Right forelimb (tissue), 1 donor: ENCODE measurements around the gene TOM1L1.
"Not testable (repeated sequence)": the region's sequence is repeated elsewhere in the genome, so short reads cannot be mapped to it uniquely, and the experiment has no call there.

Experiments
- DNase-seq: peaks from one replicate; pipeline ENCODE4 v3.0.0-alpha.2; 2018

The TOM1L1 gene, protein sequence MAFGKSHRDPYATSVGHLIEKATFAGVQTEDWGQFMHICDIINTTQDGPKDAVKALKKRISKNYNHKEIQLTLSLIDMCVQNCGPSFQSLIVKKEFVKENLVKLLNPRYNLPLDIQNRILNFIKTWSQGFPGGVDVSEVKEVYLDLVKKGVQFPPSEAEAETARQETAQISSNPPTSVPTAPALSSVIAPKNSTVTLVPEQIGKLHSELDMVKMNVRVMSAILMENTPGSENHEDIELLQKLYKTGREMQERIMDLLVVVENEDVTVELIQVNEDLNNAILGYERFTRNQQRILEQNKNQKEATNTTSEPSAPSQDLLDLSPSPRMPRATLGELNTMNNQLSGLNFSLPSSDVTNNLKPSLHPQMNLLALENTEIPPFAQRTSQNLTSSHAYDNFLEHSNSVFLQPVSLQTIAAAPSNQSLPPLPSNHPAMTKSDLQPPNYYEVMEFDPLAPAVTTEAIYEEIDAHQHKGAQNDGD

DNA sequence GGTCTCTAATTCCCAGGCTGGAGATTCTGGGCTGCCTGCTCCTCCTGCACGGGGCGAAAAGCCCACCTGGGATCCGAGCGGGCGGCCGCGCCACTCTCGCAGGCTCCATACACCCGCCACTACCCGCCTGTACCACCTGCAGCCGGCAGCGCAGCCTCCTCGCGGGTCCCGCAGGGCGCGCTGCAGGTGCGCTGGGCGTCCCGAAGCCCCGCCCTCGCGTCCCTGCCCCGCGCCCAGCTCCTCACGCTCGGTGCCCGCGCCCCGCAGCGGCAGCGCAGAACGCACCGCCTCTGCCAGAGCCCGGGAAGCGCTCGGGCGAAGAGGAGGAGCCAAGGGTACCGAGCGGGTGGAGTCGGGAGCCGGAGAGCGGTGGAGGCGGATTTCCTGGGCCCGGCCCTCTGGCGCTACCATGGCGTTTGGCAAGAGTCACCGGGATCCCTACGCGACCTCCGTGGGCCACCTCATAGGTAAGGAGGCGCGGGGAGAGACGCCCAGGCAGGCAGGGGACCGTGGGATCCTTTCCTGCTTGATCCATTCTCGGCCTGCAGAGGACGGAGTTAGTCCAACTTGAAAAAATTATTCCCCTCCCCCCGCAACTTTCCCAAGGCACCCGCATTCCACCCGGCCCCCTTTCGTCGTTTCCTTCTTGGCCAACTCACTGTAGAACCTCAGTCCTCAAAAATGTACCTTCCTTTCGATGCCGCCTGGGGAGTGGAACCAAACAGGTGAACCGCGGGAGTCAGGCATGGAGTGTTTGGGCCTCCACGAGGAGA, at the start of gene TOM1L1:
TOM1L1 (plus strand) TSS at position 396 of the 773 bp plus-strand sequence; CDS start at position 410, 14 bp downstream.
- peak; percentile 65 for DNase-seq

DNA sequence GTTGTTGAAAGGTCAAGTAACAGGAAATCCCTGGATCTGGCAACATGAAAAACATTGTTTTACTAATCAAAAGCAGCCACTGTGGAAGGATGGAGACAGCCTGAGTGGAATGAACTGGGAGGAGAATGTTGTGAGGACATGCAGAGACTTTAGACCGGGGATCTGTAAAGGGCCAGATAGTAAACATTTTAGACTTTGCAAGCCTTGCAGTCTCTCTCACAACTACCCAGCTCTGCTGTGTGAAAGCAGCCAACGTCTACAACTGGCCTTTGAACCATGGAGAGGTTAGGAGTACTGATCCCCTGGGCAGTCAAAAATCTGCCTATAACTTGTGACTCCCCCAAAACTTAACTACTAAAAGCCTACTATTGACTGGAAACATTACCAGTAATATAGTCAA, 41.5 kb upstream of the TOM1L1 start:
- no peak for DNase-seq

DNA sequence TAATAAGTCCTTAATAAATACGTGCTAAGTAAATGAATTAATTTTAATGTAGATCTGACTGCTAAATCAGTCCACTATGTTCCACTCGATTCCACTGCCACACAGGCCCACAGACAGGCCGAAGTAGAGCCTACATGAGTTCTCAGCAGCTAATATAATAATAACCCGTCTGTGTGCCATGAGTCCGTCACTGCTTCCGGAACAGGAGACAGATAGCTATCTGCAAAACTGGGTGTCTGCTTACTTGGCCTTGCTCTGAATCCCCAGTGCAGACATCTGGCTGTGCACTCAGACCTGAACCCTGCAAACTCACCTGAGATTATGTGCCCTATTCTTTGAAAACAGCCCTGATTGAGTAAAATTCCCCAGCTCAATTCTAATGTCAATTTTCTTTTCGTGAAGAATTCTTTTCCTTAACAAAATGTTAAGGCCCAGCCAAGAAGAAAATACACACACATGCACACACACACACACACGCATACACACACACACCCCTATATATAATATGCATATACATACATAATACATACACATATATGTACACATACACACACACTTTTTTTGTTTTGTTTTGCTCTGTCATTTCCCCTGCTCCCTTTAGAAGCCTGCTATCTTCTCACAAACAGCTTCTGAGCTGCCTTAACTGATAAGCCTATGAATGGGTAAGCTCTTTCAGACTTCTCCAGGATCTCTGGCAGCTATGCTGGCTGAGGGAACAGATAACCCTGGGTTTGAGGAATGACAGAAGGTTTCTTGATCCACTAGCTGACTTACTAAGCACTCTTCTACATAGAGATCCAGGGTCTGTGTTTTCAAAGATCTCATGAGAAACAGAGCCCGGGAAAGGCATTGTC, 39.8 kb upstream of the TOM1L1 start:
- no peak for DNase-seq

DNA sequence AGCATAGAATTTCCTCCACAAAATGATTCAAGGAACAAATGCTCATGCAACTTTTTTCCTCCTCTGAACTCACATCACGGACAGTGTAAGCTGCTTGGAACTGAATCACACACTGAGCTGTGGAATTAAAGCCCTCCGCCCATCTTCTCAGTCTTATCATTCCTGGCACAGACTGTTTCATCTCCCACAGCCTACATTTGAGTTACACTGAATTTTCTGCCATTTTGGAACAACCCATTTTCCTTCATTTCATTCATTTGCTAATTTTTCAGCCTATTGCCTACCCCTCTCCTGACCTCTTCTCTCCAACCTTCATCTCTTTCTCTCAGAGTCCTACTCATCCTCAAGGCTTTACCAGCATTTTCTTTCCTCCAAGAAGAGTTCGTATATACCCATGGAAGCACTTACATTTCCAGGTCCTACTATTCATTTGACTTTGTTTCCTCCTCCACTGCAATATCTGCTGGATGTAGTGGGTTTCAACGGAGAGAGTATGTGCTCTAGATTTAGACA, 39.1 kb upstream of the TOM1L1 start:
- no peak for DNase-seq

DNA sequence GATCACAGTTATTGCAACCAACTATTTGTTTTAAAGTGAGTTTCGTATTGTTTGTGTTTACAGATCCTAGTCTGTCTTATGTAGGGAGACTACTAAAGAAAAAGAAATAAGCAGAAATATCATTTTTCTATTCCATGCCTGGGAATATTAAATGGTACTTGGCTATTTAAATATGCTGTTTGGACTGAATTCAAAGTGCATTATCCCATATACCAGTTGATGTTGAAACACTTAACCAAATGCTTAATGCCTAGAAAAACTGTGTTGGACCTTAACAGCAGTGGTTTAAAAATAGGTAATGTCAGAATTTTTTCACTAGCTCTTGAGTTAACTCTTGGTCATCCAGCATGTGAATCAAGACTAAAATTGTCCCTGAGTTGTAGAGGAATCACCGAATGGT, 37.5 kb upstream of the TOM1L1 start:
- DNase-seq = no peak

DNA sequence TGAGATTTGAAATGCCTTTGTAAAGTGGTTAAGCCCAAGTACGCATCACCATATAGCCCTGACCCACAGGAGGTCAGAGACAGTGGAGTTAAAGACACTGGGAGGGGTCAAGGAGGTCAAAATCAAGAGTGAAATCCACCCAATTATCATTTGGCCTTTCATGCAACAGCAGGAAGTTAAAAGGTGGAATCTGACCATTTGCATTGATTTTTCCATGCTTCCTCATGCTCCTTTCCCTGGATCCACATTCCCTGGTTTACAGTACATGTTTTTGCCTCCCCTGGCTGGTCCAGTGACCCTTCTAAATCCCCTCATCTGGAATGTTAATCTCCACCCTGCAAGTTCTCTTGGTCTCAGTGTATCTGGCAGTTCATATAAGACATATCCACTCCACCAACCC, 36.6 kb upstream of the TOM1L1 start:
- no peak for DNase-seq

DNA sequence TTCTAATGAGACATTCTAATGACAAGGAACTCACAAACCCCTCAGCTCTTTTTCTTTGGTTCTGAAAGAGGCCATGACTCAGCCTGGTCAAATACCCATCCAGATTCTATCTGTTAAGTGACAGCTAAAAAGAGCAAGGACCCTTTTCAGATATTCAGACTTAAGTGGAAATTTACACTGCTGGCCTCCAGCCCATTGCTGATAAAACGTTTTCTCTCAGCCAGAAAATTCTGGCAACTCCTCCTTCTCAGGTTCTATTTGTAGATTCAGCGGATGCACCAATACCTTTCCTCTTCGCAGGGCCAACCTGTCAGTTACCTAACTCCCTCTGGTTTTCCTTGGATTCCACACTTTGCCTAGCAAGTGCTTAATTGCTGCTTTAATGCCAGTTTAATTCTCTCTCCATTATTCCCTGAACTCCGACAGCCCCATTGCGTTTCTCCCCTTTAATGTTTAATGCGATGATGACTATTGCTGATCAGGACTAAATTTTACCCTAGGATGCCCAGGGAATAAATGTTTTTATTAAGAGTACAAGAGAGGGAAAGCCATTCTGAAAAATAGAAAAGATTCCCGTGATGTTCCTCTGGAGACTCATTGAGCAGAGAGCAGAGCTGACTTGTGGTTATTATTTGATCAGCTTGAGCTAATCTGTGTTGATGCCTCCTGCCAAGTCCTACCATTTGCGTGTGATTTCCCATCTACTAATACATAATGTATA, 35.9 kb upstream of the TOM1L1 start:
- no peak for DNase-seq

DNA sequence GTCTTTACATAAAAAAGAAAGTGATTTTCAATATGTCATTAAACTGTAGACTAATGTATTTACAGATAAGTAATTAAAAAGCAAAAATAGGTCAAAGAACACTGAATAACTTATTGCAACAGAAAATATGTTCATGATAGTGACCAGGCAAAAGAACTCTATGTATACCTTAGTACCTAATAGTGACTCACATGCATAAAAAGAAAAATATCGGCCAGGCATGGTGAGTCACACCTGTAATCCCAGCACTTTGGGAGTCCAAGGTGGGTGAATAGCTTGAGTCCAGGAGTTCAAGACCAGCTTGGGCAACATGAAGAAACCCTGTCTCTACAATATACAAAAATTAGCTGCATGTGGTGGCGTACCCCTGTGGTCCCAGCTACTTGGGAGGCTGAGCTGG, 33.0 kb upstream of the TOM1L1 start:
- DNase-seq = no peak

DNA sequence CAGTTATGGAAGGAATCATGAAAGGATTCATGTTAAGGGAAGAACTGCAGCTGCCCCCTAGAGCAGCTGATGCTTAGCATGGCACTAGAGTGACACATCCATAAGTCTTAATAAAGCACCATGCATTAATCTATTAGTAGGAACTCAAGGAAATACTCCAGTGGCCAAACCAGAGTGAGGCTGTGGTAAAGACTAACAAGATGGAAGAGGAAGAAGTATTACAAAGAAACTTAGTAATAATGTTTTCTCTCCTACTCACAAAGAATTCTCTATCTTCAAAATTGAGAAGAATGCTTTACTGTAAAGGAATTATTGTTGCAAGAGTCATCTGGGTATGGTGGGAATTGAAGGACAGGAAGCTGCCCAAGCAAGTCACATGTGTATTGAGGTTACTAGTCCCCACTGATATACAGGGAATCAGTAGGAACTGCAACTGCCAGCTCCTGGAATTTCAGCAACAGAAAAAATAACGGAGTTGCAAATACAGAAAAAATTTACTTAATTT, 29.9 kb upstream of the TOM1L1 start:
- DNase-seq = no peak

DNA sequence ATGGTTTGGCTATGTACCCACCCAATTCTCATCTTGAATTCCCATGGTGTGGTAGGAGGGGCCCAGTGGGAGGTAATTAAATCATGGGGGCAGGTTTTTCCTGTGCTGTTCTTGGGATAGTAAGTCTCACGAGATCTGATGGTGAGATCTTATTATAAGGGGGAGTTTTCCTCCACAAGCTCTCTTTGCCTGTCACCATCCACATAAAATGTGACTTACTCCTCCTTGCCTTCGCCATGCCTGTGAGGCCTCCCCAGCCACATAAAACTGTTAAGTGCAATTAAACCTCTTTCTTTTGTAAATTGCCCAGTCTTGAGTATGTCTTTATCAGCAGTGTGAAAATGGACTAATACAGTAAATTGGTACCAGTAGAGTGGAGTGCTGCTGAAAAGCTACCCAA, 24.7 kb upstream of the TOM1L1 start:
- DNase-seq = not testable (repeated sequence)

DNA sequence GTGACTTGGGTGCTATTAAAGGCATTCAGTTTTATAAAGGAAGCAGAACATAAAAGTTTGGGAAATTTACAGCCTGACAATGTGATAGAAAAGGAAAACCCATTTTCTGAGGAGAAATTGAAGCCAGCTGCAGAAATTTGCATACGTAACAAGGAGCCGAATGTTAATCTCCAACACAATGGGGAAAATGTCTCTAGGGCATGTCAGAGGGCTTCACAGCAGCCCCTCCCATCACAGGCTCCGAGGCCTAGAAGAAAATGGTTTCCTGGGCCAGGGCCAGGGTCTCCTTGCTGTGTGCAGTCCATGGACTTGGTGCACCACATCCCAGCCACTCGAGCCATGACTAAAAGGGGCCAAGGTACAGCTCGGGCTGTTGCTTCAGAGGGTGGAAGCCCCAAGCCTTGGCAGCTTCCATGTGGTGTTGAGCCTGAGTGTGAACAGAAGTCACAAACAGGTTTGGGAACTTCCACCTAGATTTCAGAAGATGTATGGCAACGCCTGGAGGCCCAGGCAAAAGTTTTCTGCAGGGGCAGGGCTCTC, 23.9 kb upstream of the TOM1L1 start:
- no peak for DNase-seq

DNA sequence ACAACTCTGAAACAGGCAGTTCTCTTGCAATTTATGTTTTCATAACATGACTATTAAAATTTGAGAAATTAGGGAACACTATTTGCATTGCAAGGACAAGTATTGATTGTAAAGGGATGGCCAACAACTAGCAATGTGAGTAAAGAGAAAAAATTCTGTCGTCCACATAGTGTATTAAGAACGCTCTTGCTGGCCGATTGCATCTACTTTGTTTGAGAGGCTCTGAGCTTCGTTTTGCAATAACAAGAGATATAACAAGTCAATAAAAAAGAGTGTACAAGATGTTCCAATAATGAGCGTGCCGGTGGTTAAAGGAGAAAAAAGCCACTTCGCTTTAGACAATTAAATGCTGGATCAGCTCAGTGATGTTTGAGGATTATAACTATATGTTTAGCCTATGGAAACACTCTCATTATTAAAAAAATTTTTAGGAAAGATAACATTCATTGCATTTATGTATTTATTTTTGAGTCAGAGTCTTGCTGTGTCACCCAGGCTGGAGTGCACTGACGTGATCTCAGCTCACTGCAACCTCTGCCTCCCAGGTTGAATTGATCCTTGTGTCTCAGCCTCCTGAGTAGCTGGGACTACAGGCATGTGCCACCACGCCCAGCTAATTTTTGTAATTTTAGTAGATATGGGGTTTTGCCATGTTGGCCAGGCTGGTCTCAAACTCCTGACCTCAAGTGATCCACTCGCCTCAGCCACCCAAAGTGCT, 19.2 kb upstream of the TOM1L1 start:
- no peak for DNase-seq

DNA sequence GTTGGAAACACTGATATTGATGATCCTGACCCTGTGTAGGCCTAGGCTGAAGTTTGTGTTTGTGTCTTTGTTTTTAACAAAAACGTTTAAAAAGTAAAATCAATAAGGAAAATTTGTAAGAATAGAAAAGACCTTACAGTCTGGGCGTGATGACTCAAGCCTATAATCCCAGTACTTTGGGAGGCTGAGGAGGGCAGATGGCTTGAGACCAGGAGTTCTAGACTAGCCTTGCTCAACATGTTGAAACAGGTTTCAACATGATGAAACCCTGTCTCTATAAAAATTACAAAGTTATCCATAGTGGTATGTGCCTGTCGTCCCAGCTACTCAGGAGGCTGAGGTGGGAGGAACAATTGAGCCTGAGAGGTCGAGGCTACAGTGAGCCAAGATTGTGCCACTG, 18.3 kb upstream of the TOM1L1 start:
- no peak for DNase-seq

DNA sequence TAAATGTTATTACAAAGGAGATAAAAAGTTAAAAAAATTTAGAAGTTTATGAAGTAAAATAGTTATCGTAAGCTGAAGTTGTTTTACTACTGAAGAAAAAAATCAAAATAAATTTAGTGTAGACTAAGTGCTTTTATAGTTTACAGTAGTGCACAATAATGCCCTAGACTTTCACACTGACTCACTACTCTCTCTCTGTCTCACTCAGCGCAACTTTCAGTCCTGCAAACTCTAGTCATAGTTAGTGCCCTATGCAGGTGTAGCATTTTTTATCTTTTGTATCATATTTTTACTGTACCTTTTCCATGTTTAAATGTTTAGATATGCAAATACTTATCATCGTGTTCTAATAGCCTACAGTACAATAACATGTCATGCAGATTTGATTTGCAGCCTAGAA, 17.7 kb upstream of the TOM1L1 start:
- DNase-seq = no peak

DNA sequence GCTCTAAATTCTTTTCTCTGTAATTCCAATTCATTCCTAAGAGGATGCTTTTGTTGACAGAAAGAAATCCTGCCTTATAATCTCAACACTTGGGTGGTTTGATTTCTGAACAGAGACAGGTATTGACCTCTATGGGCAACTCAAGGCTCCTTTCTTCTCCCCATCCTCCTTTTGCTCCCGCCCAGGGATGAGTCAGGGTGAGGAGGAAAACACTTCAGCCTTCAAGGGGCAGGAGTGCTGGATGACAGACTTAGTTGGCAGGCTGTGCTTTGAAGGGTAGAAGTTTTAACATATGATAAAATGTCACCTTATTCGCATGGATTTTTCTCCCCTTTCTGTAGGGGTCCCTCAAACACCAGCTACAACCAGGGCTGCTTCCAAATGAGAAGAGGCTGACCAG, 16.7 kb upstream of the TOM1L1 start:
- no peak for DNase-seq

DNA sequence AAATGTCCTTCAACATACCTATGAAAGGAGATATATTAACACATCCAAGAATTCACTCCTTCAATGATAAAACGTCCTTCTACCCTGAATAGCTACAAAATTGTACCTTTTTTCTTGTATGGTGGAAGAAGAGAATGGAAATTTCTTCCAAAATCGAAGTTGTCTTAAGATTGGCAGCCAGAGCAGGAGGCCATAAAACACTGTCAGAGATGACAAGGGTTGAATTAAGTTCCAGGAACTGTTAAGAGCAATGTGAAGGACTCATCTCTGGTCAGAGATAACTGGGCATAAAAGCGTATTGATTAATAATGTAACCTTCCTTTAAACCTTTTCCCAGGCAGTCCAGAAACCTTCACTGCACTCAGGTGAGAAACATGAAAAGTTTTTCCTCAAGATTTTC, 12.9 kb upstream of the TOM1L1 start:
- DNase-seq = no peak

DNA sequence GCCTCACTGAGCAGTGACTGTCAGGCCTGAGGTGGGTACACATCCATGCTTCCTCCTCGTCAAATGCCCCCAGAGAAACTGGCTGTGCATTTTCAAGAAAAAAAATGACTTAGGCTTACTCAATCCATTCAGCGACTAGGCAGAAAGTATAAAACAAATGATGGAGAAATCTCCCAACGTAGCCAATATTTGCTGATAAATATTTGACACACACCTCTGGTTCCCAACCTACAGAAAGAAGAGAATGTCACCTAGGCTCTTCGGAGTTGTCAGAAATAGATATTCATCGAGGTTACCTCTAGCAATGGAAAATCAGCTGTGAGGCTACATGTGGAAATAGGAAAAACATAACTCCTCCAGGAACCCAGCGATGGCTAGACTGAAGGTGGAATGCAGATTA, 12.4 kb upstream of the TOM1L1 start:
- no peak for DNase-seq

DNA sequence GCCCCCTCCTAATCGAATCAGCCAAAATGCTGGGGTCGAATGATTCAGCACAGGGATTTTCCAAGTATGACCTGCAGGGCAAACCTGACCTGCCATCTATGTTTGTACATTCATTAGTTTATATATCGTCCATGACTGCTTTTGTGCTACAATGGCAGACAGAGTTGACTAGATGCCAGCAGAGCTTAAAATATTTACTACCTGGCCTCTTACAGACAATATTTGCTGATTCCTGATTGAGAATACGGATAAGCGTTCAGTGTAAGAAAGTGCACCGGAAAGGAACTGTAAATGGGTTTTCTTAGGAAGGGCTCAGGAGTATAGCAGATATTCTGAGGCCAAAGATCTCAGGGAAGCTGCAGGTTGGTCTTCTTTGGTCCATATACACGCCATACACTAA, 11.7 kb upstream of the TOM1L1 start:
- DNase-seq = no peak

DNA sequence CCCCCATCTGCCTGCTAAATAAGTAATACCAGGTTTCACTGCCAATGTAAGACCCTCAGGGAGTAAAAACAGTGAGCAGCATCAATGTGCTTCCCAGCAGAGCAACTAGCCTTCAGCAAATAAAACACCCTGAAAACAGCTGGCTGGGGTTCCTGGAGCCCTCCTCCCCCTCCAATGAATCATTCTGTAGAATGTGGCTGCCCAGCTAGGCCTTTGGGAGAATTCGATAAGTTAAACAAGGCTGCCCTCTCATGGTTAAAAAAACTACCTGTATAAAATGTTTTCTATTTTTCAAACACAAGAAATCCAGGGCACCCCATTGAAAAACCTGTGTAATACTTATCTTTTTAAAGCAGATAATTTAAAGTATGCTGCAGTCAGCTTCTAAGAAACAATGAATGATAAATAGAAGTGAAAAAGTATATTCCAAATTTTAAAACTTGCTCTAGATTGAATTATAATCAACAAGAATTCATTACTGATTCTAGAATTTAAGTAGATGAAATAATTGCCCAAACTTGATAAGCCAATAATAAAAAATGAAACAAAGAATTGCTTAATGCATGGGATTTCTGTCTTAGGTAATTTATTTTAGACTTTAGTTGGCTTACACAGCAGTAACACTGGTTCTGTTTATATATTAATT, 9.4 kb upstream of the TOM1L1 start:
- peak; percentile 67 for DNase-seq

DNA sequence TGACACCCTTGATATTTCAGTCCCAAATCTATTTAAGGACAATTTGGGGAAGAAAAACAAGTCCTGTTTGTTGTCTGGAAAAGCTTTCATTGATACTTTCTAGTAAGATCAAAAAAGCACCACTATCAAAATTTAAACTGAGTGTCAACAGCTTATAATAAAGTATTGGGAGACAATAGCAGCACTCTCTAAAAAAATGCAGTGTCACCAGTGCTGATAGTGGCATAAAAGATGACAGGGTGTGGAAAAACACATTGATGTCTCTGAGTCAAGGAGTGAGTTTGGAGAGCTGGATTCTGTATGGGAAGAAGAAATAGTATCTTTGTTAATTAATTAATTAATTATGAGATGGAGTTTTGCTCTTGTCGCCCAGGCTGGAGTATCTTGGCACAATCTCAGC, 8.3 kb upstream of the TOM1L1 start:
- no peak for DNase-seq

DNA sequence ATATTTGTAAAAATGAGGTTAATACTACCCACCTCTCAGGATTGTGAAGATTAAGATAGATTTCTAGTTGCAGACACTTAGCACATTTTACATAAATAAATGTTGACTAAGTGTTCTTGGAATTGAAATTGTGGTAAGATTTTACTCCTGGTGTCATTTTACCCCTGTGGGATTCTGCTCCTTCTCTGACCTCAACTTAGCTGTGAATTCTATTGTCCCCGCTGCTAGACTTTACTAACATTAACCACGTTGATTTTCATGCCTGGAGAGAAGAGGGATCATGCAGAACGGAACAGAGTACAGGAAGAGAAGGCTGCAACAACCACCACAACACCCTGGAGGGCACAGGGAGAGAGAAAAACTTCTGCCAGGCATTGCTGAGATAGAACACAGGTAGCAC, 2.1 kb upstream of the TOM1L1 start:
- no peak for DNase-seq
